Cardiac muscle cell (in vitro differentiated cells and primary cell): ENCODE results near the gene FTHL17. TPM values are rescaled to one million over a fixed set of nuclear protein-coding genes. Genes with fewer than 3 reads are reported as not detected.

ENCODE experiments used
- DNase-seq, 2 donors: peaks; one replicate each; pipeline versions ENCODE4 v3.0.0 to v3.0.0-alpha.2; 2010 to 2017; ENCODE audit warnings: low read depth in 1 of 2, low spot score in 1 of 2
- H3K27ac ChIP-seq: fragments of 200-600 bp; sonication (generic); 2 replicates; pipeline ENCODE4 v1.5.1; 2016
- H3K27me3 ChIP-seq: fragments of 200-600 bp; sonication (generic); 2 replicates; pipeline ENCODE4 v1.6.0; 2016; ENCODE audit warnings: control low read depth
- H3K36me3 ChIP-seq: fragments of 200-600 bp; sonication (generic); 2 replicates; pipeline ENCODE4 v1.5.1; 2016; ENCODE audit warnings: control low read depth
- H3K4me1 ChIP-seq: fragments of 200-600 bp; sonication (generic); 2 replicates; pipeline ENCODE4 v1.8.1; 2017; ENCODE audit warnings: low read depth, mild to moderate bottlenecking, mixed run types
- H3K4me3 ChIP-seq: fragments of 200-600 bp; sonication (generic); 2 replicates; pipeline ENCODE4 v1.5.1; 2016; ENCODE audit warnings: mild to moderate bottlenecking
- H3K9me3 ChIP-seq: fragments of 200-600 bp; sonication (generic); 2 replicates; pipeline ENCODE4 v1.5.1; 2017; ENCODE audit warnings: low read depth, mild to moderate bottlenecking, control low read depth
- CTCF ChIP-seq: IDR thresholded peaks from 2 replicates; pipeline ENCODE4 v1.5.1; 2012; ENCODE audit warnings: low read depth, mild to moderate bottlenecking, low read length
- polyA plus RNA-seq: library from polyadenylated mRNA; unstranded; fragments of >200 nt; fragmentation: Nextera tagmentation; extraction: Ambion mirVana; gene quantifications from 2 replicates; pipeline ENCODE4 v1.2.1, GENCODE V29; 2016
- total RNA-seq: library from RNA; depleted of rRNA; stranded (reverse); fragments of >200 nt; gene quantifications from 2 replicates; pipeline ENCODE4 v1.2.3, GENCODE V29; 2016

FTHL17 gene
- total and polyA plus RNA-seq, 2 experiments from 2014 or later, result not detected

GRCh38 chrX:31021537-31021936 lies 50.3 kb downstream of the FTHL17 start:
- no peaks in the 10 kb centered on the region for H3K9me3 ChIP-seq
- H3K4me3 ChIP-seq, result no peak overlapping the region
- no peaks in the 10 kb centered on the region for H3K27me3 ChIP-seq
- H3K27ac ChIP-seq, result no peak overlapping the region
- H3K4me1 ChIP-seq, result no peaks in the 10 kb centered on the region
- TF ChIP-seq CTCF, result no peak
- DNase-seq, result peak in 1 of 2 donors; percentile 72
- H3K36me3 ChIP-seq, result no peaks in the 10 kb centered on the region

Other genes starting within 250 kb of the FTHL17 start
- gene TAB3, start 182.8 kb downstream of the FTHL17 start, total RNA-seq, result 22.3 and 32.3 TPM in 2 replicates
- 8.5 and 10.1 TPM in 2 replicates for gene TAB3, start 182.8 kb downstream of the FTHL17 start, polyA plus RNA-seq